H1 (cell line): ENCODE measurements around the gene MKI67. TPM values are rescaled to one million over a fixed set of nuclear protein-coding genes. Genes with fewer than 3 reads are reported as not detected.

Experiments used
- CTCF ChIA-PET: fragments of 300-600 bp; sonication (Branson Sonifier 250); formaldehyde crosslinking; loops from one replicate; lab custom pipeline; 2021; ENCODE audit not compliant: partially characterized antibody; lab: Charles Lee
- POLR2A ChIA-PET: fragments of 300-600 bp; sonication (Branson Sonifier 250); formaldehyde crosslinking; loops from one replicate; lab custom pipeline; 2021; ENCODE audit warnings: inconsistent platforms; ENCODE audit not compliant: partially characterized antibody; lab: Charles Lee
- DNase-seq, 2 experiments: peaks; one replicate each; pipeline versions ENCODE4 v3.0.0 to v3.0.0-alpha.2; 2010 to 2022; ENCODE audit warnings: low spot score in 2 of 2, low read depth in 1 of 2, mixed read lengths in 1 of 2
- FAIRE-seq: peaks from 2 replicates; lab custom pipeline; 2011; peaks lifted over from hg19 to GRCh38; lab: Jason Lieb, UNC
- H2AFZ ChIP-seq: 2 replicates; pipeline ENCODE4 v1.8.1; 2012; ENCODE audit warnings: low read length, inconsistent platforms
- H2AK5ac ChIP-seq: 2 replicates; pipeline ENCODE4 v1.6.1; 2013; ENCODE audit warnings: low read depth, low read length
- H2BK120ac ChIP-seq: replicated peaks from 2 replicates; pipeline ENCODE3; 2013; ENCODE audit warnings: low read depth, low read length, inconsistent platforms
- H2BK12ac ChIP-seq: 2 replicates; pipeline ENCODE4 v1.6.1; 2013; ENCODE audit warnings: low read depth, low read length
- H2BK15ac ChIP-seq: 2 replicates; pipeline ENCODE4 v1.6.1; 2013; ENCODE audit warnings: low read length
- H2BK20ac ChIP-seq: 2 replicates; pipeline ENCODE4 v1.6.1; 2013; ENCODE audit warnings: low read length
- H2BK5ac ChIP-seq: 2 replicates; pipeline ENCODE4 v1.6.1; 2013; ENCODE audit warnings: low read depth, low read length
- H3K14ac ChIP-seq: 2 replicates; pipeline ENCODE4 v1.6.1; 2013; ENCODE audit warnings: inconsistent platforms; ENCODE audit not compliant: insufficient read length
- H3K18ac ChIP-seq: 2 replicates; pipeline ENCODE4 v1.6.1; 2013; ENCODE audit warnings: low read length; ENCODE audit errors: extremely low read depth
- H3K23ac ChIP-seq: 2 replicates; pipeline ENCODE4 v1.6.1; 2013; ENCODE audit warnings: inconsistent platforms; ENCODE audit not compliant: insufficient read length
- H3K23me2 ChIP-seq: 2 replicates; pipeline ENCODE4 v1.6.1; 2013; ENCODE audit warnings: low read depth, low read length
- H3K27ac ChIP-seq: 2 replicates; pipeline ENCODE4 v1.6.1; 2011; ENCODE audit warnings: low read depth, low read length, inconsistent platforms
- H3K27me3 ChIP-seq, 4 experiments: replicated peaks in 1 of 4; 1 replicate in 1 of 4; 2 replicates in 3 of 4; pipeline versions ENCODE4 v1.6.1 to v1.8.1; 2011 to 2013; ENCODE audit warnings: low read length in 3 of 4, mild to moderate bottlenecking in 3 of 4, inconsistent platforms in 2 of 4, mixed read lengths in 2 of 4, moderate library complexity in 1 of 4; ENCODE audit not compliant: control insufficient read depth in 3 of 4, insufficient read depth in 3 of 4; ENCODE audit errors: extremely low read depth in 1 of 4
- H3K36me3 ChIP-seq, 4 experiments: 2 replicates each; pipeline versions ENCODE4 v1.6.1 to v1.8.1; 2011 to 2013; ENCODE audit warnings: mild to moderate bottlenecking in 4 of 4, low read length in 3 of 4, moderate library complexity in 2 of 4, control low read depth in 1 of 4, inconsistent platforms in 1 of 4; ENCODE audit not compliant: insufficient read depth in 4 of 4, control insufficient read depth in 2 of 4
- H3K4ac ChIP-seq: replicated peaks from 2 replicates; pipeline ENCODE3; 2013; ENCODE audit warnings: low read length, low read depth, mixed read lengths, inconsistent platforms; ENCODE audit not compliant: insufficient read length
- H3K4me1 ChIP-seq, 4 experiments: replicated peaks in 1 of 4; 1 replicate in 1 of 4; 2 replicates in 3 of 4; pipeline versions ENCODE4 v1.6.1 to v1.8.1; 2011 to 2013; ENCODE audit warnings: low read length in 3 of 4, inconsistent platforms in 2 of 4, mixed read lengths in 1 of 4; ENCODE audit not compliant: insufficient read depth in 4 of 4, control insufficient read depth in 3 of 4
- H3K4me2 ChIP-seq, 2 experiments: 2 replicates each; pipeline versions ENCODE4 v1.6.1 to v1.8.1; 2011 to 2013; ENCODE audit warnings: low read depth in 2 of 2, low read length in 2 of 2, control low read depth in 1 of 2, inconsistent platforms in 1 of 2, mild to moderate bottlenecking in 1 of 2; ENCODE audit not compliant: insufficient read depth in 1 of 2
- H3K4me3 ChIP-seq, 4 experiments: fragments of 200-600, 300-600 bp in 1 of 4; sonication (generic), shearing (Covaris generic), sonication (Bioruptor Twin) in 1 of 4; 2 replicates each; pipeline versions ENCODE4 v1.5.1 to v1.8.1; 2011 to 2016; ENCODE audit warnings: low read length in 4 of 4, low read depth in 3 of 4, control low read depth in 2 of 4, inconsistent platforms in 2 of 4, mild to moderate bottlenecking in 2 of 4, mixed read lengths in 1 of 4, moderate library complexity in 1 of 4; ENCODE audit not compliant: insufficient read depth in 2 of 4; ENCODE audit errors: extremely low read depth in 1 of 4
- H3K56ac ChIP-seq: replicated peaks from 2 replicates; pipeline ENCODE3; 2013; ENCODE audit warnings: low read depth, mild to moderate bottlenecking, mixed read lengths, low read length, inconsistent platforms; ENCODE audit not compliant: insufficient read length
- H3K79me1 ChIP-seq: 2 replicates; pipeline ENCODE4 v1.6.1; 2013; ENCODE audit warnings: low read depth, low read length, control low read depth
- H3K79me2 ChIP-seq, 2 experiments: 2 replicates each; pipeline versions ENCODE4 v1.6.1 to v1.8.1; 2012 to 2013; ENCODE audit warnings: low read length in 2 of 2, mild to moderate bottlenecking in 2 of 2, inconsistent platforms in 1 of 2; ENCODE audit not compliant: insufficient read depth in 2 of 2, control insufficient read depth in 1 of 2
- H3K9ac ChIP-seq, 4 experiments: replicated peaks in 1 of 4; 1 replicate in 1 of 4; 2 replicates in 3 of 4; pipeline versions ENCODE4 v1.6.1 to v1.8.1; 2011 to 2013; ENCODE audit warnings: low read depth in 3 of 4, low read length in 3 of 4, control low read depth in 2 of 4, mild to moderate bottlenecking in 2 of 4, moderate library complexity in 2 of 4, inconsistent platforms in 1 of 4; ENCODE audit errors: extremely low read depth in 1 of 4
- H3K9me3 ChIP-seq, 2 experiments: 2 replicates each; pipeline versions ENCODE4 v1.6.1 to v1.8.1; 2012 to 2013; ENCODE audit warnings: mild to moderate bottlenecking in 2 of 2, moderate library complexity in 2 of 2, control low read depth in 1 of 2, inconsistent platforms in 1 of 2, low read depth in 1 of 2, low read length in 1 of 2, mixed read lengths in 1 of 2; ENCODE audit not compliant: insufficient read depth in 2 of 2
- H4K20me1 ChIP-seq, 2 experiments: replicated peaks in 1 of 2; 2 replicates each; pipeline versions ENCODE3 to v1.8.1; 2011 to 2013; ENCODE audit warnings: inconsistent platforms in 2 of 2, low read length in 2 of 2, mild to moderate bottlenecking in 1 of 2; ENCODE audit not compliant: insufficient read depth in 2 of 2, control insufficient read depth in 1 of 2
- H4K5ac ChIP-seq: 2 replicates; pipeline ENCODE4 v1.6.1; 2013; ENCODE audit warnings: low read length, low read depth, mixed read lengths, inconsistent platforms; ENCODE audit not compliant: insufficient read length
- H4K8ac ChIP-seq: 2 replicates; pipeline ENCODE4 v1.8.0; 2013; ENCODE audit warnings: mild to moderate bottlenecking, moderate library complexity, low read length, inconsistent platforms; ENCODE audit not compliant: insufficient read depth; ENCODE audit errors: extremely low read depth
- H4K91ac ChIP-seq: replicated peaks from 2 replicates; pipeline ENCODE3; 2013; ENCODE audit warnings: low read length, mixed read lengths, inconsistent platforms; ENCODE audit not compliant: insufficient read length
- BCL11A ChIP-seq, 2 experiments: IDR thresholded peaks; one replicate each; pipeline ENCODE4 v1.6.1; 2011; ENCODE audit warnings: low read depth in 2 of 2, low read length in 2 of 2, mild to moderate bottlenecking in 2 of 2
- BRCA1 ChIP-seq: IDR thresholded peaks from 2 replicates; pipeline ENCODE4 v1.6.1; 2012; ENCODE audit warnings: low read depth, low read length, improper control_type of control experiment
- EZH2 ChIP-seq: fragments of 200-600 bp; sonication (generic); IDR thresholded peaks from 2 replicates; pipeline ENCODE4 v1.7.1; 2012; ENCODE audit warnings: low read depth, mild to moderate bottlenecking, moderate library complexity, low read length, inconsistent platforms; ENCODE audit not compliant: severe bottlenecking
- HDAC2 ChIP-seq, 2 experiments: fragments of 300-600 bp in 1 of 2; sonication (generic) in 1 of 2; IDR thresholded peaks; 2 replicates each; pipeline ENCODE4 v1.6.1; 2011 to 2012; ENCODE audit warnings: low read depth in 2 of 2, low read length in 2 of 2, mild to moderate bottlenecking in 2 of 2, moderate library complexity in 2 of 2, borderline replicate concordance in 1 of 2, inconsistent platforms in 1 of 2
- JUN ChIP-seq: IDR thresholded peaks from 2 replicates; pipeline ENCODE4 v1.6.1; 2011; ENCODE audit warnings: low read depth, mild to moderate bottlenecking, improper control_type of control experiment, low read length
- KDM5A ChIP-seq: fragments of 200-600 bp; IDR thresholded peaks from 2 replicates; pipeline ENCODE4 v1.7.1; 2012; ENCODE audit warnings: mild to moderate bottlenecking, low read length, inconsistent platforms, mixed read lengths
- MAFK ChIP-seq: IDR thresholded peaks from 2 replicates; pipeline ENCODE4 v1.6.1; 2012; ENCODE audit warnings: low read depth, mild to moderate bottlenecking, improper control_type of control experiment, low read length
- NRF1 ChIP-seq: IDR thresholded peaks from 2 replicates; pipeline ENCODE4 v1.6.1; 2011; ENCODE audit warnings: mild to moderate bottlenecking, low read depth, low read length, improper control_type of control experiment
- RAD21 ChIP-seq, 2 experiments: IDR thresholded peaks in 1 of 2; conservative IDR thresholded peaks in 1 of 2; 2 replicates each; pipeline ENCODE4 v1.6.1; 2011; ENCODE audit warnings: low read depth in 2 of 2, low read length in 2 of 2, improper control_type of control experiment in 1 of 2, inconsistent platforms in 1 of 2, mild to moderate bottlenecking in 1 of 2, moderate library complexity in 1 of 2
- SP2 ChIP-seq: IDR thresholded peaks from 2 replicates; pipeline ENCODE4 v1.6.1; 2012; ENCODE audit warnings: mild to moderate bottlenecking, low read length, inconsistent platforms
- WGBS, 2 experiments: shearing (Covaris generic) in 1 of 2; methylation state at CpG; one replicate each; pipeline versions ENCODE4 v1.1.6 to v1.1.7; 2013 to 2015; ENCODE audit warnings: low lambda C conversion rate in 2 of 2, mixed read lengths in 2 of 2, inconsistent platforms in 1 of 2, low coverage in 1 of 2, missing lambda C conversion rate in 1 of 2; ENCODE audit not compliant: insufficient replicate concordance in 2 of 2, insufficient coverage in 1 of 2, insufficient read length in 1 of 2; ENCODE audit errors: extremely low coverage in 1 of 2, missing lambda C conversion rate in 1 of 2; 5-methylcytosine and 5-hydroxymethylcytosine counted together
- polyA plus RNA-seq, 7 experiments: library from polyadenylated mRNA; depleted of rRNA in 3 of 7; stranded (reverse) in 5 of 7; unstranded in 2 of 7; fragments of >200 nt in 5 of 7; fragments of 200-250 nt in 2 of 7; gene quantifications; 1 replicate in 5 of 7; 2 replicates in 1 of 7; 4 replicates in 1 of 7; pipeline versions ENCODE4 v1.2.1 to v1.2.3, GENCODE V29; 2011 to 2013; ENCODE audit warnings: missing spikeins in 2 of 7, mixed read lengths in 2 of 7
- total RNA-seq: library from RNA; stranded (reverse); fragmentation: NEBNext Ultra II Directional; extraction: Animal tissue kit (Norgen Biotek cat#: 25700); gene quantifications from 2 replicates; pipeline ENCODE4 v1.2.1, GENCODE V29; 2021
- TF ChIP-seq, protein P1 (sequence below): IDR thresholded peaks from 2 replicates; pipeline ENCODE4 v1.6.1; 2012; ENCODE audit warnings: inconsistent platforms

Gene MKI67
- total and polyA plus RNA-seq, 2 of the 8 experiments (the other 6 are each of a cell fraction or from before 2014, with no cell fraction given) = 15.8 to 85.1 TPM

- Histone ChIP-seq H3K4me2 (no peak overlapping the region), H2BK12ac (no peak overlapping the region)
- FAIRE-seq = no peak
Observed at GRCh38 chr10:128130051-128130450, 3.8 kb upstream of the MKI67 start.

More at GRCh38 chr10:128130051-128130450, 3.8 kb upstream of the MKI67 start:
- no peaks in the 10 kb centered on the region for H3K9me3 ChIP-seq
- H2AFZ ChIP-seq = no peak overlapping the region
- no peak overlapping the region for H3K18ac ChIP-seq
- H3K4ac ChIP-seq = no peak overlapping the region
- H3K23ac ChIP-seq = no peak overlapping the region
- no peak overlapping the region for H2BK120ac ChIP-seq
- no peak overlapping the region for H2BK15ac ChIP-seq
- DNase-seq = no peak
- no peak overlapping the region for H2BK5ac ChIP-seq
- H3K27me3 ChIP-seq = no peaks in the 10 kb centered on the region
- peaks cover 0 to 3% (median 2%) of the 10 kb centered on the region in 4 experiments; a peak in 2 of 7 replicates for H3K4me1 ChIP-seq
- no peak for TF ChIP-seq SP2
- TF ChIP-seq, protein P1, sequence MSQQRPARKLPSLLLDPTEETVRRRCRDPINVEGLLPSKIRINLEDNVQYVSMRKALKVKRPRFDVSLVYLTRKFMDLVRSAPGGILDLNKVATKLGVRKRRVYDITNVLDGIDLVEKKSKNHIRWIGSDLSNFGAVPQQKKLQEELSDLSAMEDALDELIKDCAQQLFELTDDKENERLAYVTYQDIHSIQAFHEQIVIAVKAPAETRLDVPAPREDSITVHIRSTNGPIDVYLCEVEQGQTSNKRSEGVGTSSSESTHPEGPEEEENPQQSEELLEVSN = no peak
- TF ChIP-seq HDAC2 (IDR thresholded peaks at IDR 0.05; ENCODE audit: borderline replicate concordance in 1 of 2, low read depth in 2 of 2, low read length in 2 of 2) = no peak
- no peak for TF ChIP-seq MAFK
- no peak for TF ChIP-seq JUN
- no peak for TF ChIP-seq RAD21 (IDR thresholded peaks at IDR 0.05 in 1 of 2, conservative IDR thresholded peaks at IDR 0.05 in 1 of 2; ENCODE audit: low read depth in 2 of 2, low read length in 2 of 2)
- TF ChIP-seq BRCA1 = no peak
- no peak for TF ChIP-seq NRF1
- TF ChIP-seq BCL11A (IDR thresholded peaks at IDR 0.05; ENCODE audit: low read depth in 2 of 2, low read length in 2 of 2) = no peak
- no peak for TF ChIP-seq EZH2
- no peak for TF ChIP-seq KDM5A
- 100% methylated on average over 1 of the region's 1 CpG; no CpG with 5 or more reads in 1 of the 2 experiments for WGBS, 2 experiments
- H4K91ac ChIP-seq = no peak overlapping the region
- H4K20me1 ChIP-seq = no peaks in the 10 kb centered on the region
- H3K9ac ChIP-seq = no peak overlapping the region
- H4K5ac ChIP-seq = no peak overlapping the region
- peaks cover under 1 to 8% of the 10 kb centered on the region in 2 experiments; a peak in 3 of 4 replicates for H3K79me2 ChIP-seq
- no peak overlapping the region for H3K14ac ChIP-seq
- CTCF ChIA-PET = interaction anchor here (1.2 to 1.3 kb wide), 3 partner anchors 13 to 21 kb away, joined by 3 to 4 read pairs (median 3); no protein-coding TSS in a partner anchor
- H3K79me1 ChIP-seq = no peaks in the 10 kb centered on the region
- no peak overlapping the region for H4K8ac ChIP-seq
- H3K23me2 ChIP-seq = no peaks in the 10 kb centered on the region; the same call in 1 of the 2 replicates
- POLR2A ChIA-PET = no interaction called here
- no peak overlapping the region for H2AK5ac ChIP-seq
- no peaks in the 10 kb centered on the region for H3K36me3 ChIP-seq
- H3K4me3 ChIP-seq = no peak overlapping the region
- no peak overlapping the region for H3K27ac ChIP-seq
- no peak overlapping the region for H2BK20ac ChIP-seq
- no peak overlapping the region for H3K56ac ChIP-seq
